HepG2 (cell line): ENCODE data around the gene THBS2. TPM values are rescaled to one million over a fixed set of nuclear protein-coding genes. Genes with fewer than 3 reads are reported as not detected.

Source experiments
- ATAC-seq: fragments of 200-7000 bp; cut with Tn5 transposase; 3 replicates; pipeline ENCODE4 v1.9.1; 2020; ENCODE audit warnings: mild to moderate bottlenecking, moderate library complexity
- BruUV-seq: library from RNA; stranded (reverse); fragments of 400-500 nt; replicated peaks from 2 replicates; lab custom pipeline; 2021; lab: Mats Ljungman, UMichigan
- CTCF ChIA-PET: fragments of 300-600 bp; formaldehyde crosslinking; extraction: SDS; loops from one replicate; lab custom pipeline; 2021; ENCODE audit warnings: low total read pairs, inconsistent platforms, low intra/inter-chr PET ratio; lab: Yijun Ruan, JAX
- POLR2A ChIA-PET: fragments of 350-600 bp; sonication (Branson Sonifier 250); formaldehyde crosslinking; loops from one replicate; lab custom pipeline; 2020; ENCODE audit warnings: antibody characterized with exemption, inconsistent platforms; lab: Yijun Ruan, JAX
- DNase-seq: peaks from one replicate; pipeline ENCODE4 v3.0.0-alpha.2; 2015; ENCODE audit warnings: low spot score
- FAIRE-seq: peaks from 3 replicates; lab custom pipeline; 2011; peaks lifted over from hg19 to GRCh38; lab: Jason Lieb, UNC
- H2AFZ ChIP-seq: one replicate; pipeline ENCODE4 v1.6.1; 2011; ENCODE audit warnings: low read length, inconsistent platforms
- H3K27ac ChIP-seq: fragments of 300-600 bp; 3 replicates; pipeline ENCODE4 v1.8.0; 2011; ENCODE audit warnings: mixed run types, mild to moderate bottlenecking, mixed read lengths, low read length, inconsistent platforms; ENCODE audit not compliant: insufficient read depth; ENCODE audit errors: extremely low read length
- H3K27me3 ChIP-seq, 2 experiments: fragments of 200-600 bp in 1 of 2; 2 replicates in 1 of 2; 3 replicates in 1 of 2; pipeline versions ENCODE4 v1.6.0 to v1.8.0; 2011; ENCODE audit warnings: low read length in 2 of 2, mild to moderate bottlenecking in 2 of 2, moderate library complexity in 2 of 2, inconsistent platforms in 1 of 2; ENCODE audit not compliant: insufficient read depth in 2 of 2, control insufficient read depth in 1 of 2
- H3K36me3 ChIP-seq, 2 experiments: fragments of 200-600 bp in 1 of 2; replicated peaks in 1 of 2; 2 replicates in 1 of 2; 3 replicates in 1 of 2; pipeline versions ENCODE4 v1.5.1 to v1.8.0; 2011; ENCODE audit warnings: low read length in 2 of 2, inconsistent platforms in 1 of 2; ENCODE audit not compliant: insufficient read depth in 2 of 2, control insufficient read depth in 1 of 2
- H3K4me1 ChIP-seq: 2 replicates; pipeline ENCODE4 v1.5.1; 2012; ENCODE audit warnings: low read length, inconsistent platforms; ENCODE audit not compliant: insufficient read depth
- H3K4me2 ChIP-seq: 2 replicates; pipeline ENCODE4 v1.6.0; 2011; ENCODE audit warnings: low read depth, low read length, inconsistent platforms
- H3K4me3 ChIP-seq, 3 experiments: fragments of 200-600 bp in 1 of 3; sonication (generic), shearing (Covaris generic) in 1 of 3; replicated peaks in 1 of 3; 2 replicates each; pipeline ENCODE4 v1.5.1; 2011 to 2016; ENCODE audit warnings: low read length in 3 of 3, inconsistent platforms in 2 of 3, low read depth in 2 of 3, mild to moderate bottlenecking in 2 of 3, control low read depth in 1 of 3, mixed read lengths in 1 of 3; ENCODE audit not compliant: insufficient read depth in 1 of 3
- H3K79me2 ChIP-seq: one replicate; pipeline ENCODE4 v1.6.1; 2011; ENCODE audit warnings: low read length, inconsistent platforms; ENCODE audit not compliant: insufficient read depth
- H3K9ac ChIP-seq: 2 replicates; pipeline ENCODE4 v1.6.0; 2011; ENCODE audit warnings: mild to moderate bottlenecking, low read depth, low read length, inconsistent platforms; ENCODE audit not compliant: insufficient read depth
- H3K9me3 ChIP-seq: 2 replicates; pipeline ENCODE4 v1.5.1; 2012; ENCODE audit warnings: mild to moderate bottlenecking, low read length
- H4K20me1 ChIP-seq: 2 replicates; pipeline ENCODE4 v1.6.0; 2011; ENCODE audit warnings: inconsistent platforms, mild to moderate bottlenecking, low read length, moderate library complexity; ENCODE audit not compliant: insufficient read depth
- FOXA1 ChIP-seq, 2 experiments: fragments of 450-650 bp in 1 of 2; sonication (generic) in 1 of 2; formaldehyde crosslinking in 1 of 2; IDR thresholded peaks; 2 replicates each; pipeline versions ENCODE4 v1.4.0 to v1.6.1; 2016 to 2020; ENCODE audit warnings: missing genetic modification reagents in 1 of 2
- FOXP1 ChIP-seq, 2 experiments: fragments of 450-650 bp in 1 of 2; IDR thresholded peaks; 2 replicates each; pipeline ENCODE4 v1.6.1; 2017 to 2018; ENCODE audit warnings: antibody characterized with exemption in 1 of 2
- KAT8 ChIP-seq: IDR thresholded peaks from 2 replicates; pipeline ENCODE4 v1.6.1; 2016; ENCODE audit warnings: missing genetic modification reagents, missing compliant biosample characterization
- LCORL ChIP-seq, 2 experiments: fragments of 450-650 bp in 1 of 2; sonication (generic) in 1 of 2; formaldehyde crosslinking in 1 of 2; IDR thresholded peaks; 2 replicates each; pipeline versions ENCODE4 v1.5.0 to v1.6.1; 2017 to 2020; ENCODE audit warnings: antibody characterized with exemption in 1 of 2, missing genetic modification reagents in 1 of 2
- MYC ChIP-seq: sonication (generic); formaldehyde crosslinking; IDR thresholded peaks from 2 replicates; pipeline ENCODE4 v1.9.0; 2021; ENCODE audit warnings: missing genetic modification reagents, borderline replicate concordance
- NONO ChIP-seq, 2 experiments: fragments of 450-650 bp in 1 of 2; sonication (generic) in 1 of 2; formaldehyde crosslinking in 1 of 2; IDR thresholded peaks in 1 of 2; conservative IDR thresholded peaks in 1 of 2; 2 replicates each; pipeline versions ENCODE4 v1.6.1 to v1.8.0; 2017 to 2022; ENCODE audit warnings: mild to moderate bottlenecking in 1 of 2, missing genetic modification reagents in 1 of 2, moderate library complexity in 1 of 2
- PAF1 ChIP-seq: IDR thresholded peaks from 2 replicates; pipeline ENCODE4 v1.6.1; 2016; ENCODE audit warnings: missing genetic modification reagents, missing compliant biosample characterization
- PAX8 ChIP-seq: sonication (generic); formaldehyde crosslinking; IDR thresholded peaks from 2 replicates; pipeline ENCODE4 v1.8.0; 2022; ENCODE audit warnings: mild to moderate bottlenecking, missing genetic modification reagents, borderline replicate concordance
- SOX6 ChIP-seq, 2 experiments: fragments of 450-650 bp in 1 of 2; sonication (generic) in 1 of 2; formaldehyde crosslinking in 1 of 2; IDR thresholded peaks; 2 replicates each; pipeline versions ENCODE4 v1.4.0 to v1.6.1; 2017 to 2020; ENCODE audit warnings: antibody characterized with exemption in 1 of 2, mild to moderate bottlenecking in 1 of 2, missing genetic modification reagents in 1 of 2
- SP1 ChIP-seq, 2 experiments: fragments of 450-650 bp in 1 of 2; sonication (generic) in 1 of 2; formaldehyde crosslinking in 1 of 2; IDR thresholded peaks; 2 replicates each; pipeline versions ENCODE4 v1.4.0 to v1.6.1; 2016 to 2020; ENCODE audit warnings: missing genetic modification reagents in 1 of 2
- STAG1 ChIP-seq: sonication (generic); formaldehyde crosslinking; IDR thresholded peaks from 2 replicates; pipeline ENCODE4 v1.4.0; 2020; ENCODE audit warnings: missing genetic modification reagents
- ZNF282 ChIP-seq: fragments of 450-650 bp; IDR thresholded peaks from 2 replicates; pipeline ENCODE4 v1.6.1; 2018; ENCODE audit not compliant: partially characterized antibody
- ZNF33B ChIP-seq: sonication (generic); formaldehyde crosslinking; IDR thresholded peaks from 2 replicates; pipeline ENCODE4 v1.5.1; 2020; ENCODE audit warnings: mild to moderate bottlenecking, missing genetic modification reagents
- ZNF598 ChIP-seq: sonication (generic); formaldehyde crosslinking; IDR thresholded peaks from 2 replicates; pipeline ENCODE4 v1.5.1; 2020; ENCODE audit warnings: mild to moderate bottlenecking, missing genetic modification reagents, borderline replicate concordance
- ZNF607 ChIP-seq: sonication (generic); formaldehyde crosslinking; IDR thresholded peaks from 2 replicates; pipeline ENCODE4 v1.5.1; 2020; ENCODE audit warnings: missing genetic modification reagents, mild to moderate bottlenecking, borderline replicate concordance
- ZNF746 ChIP-seq: sonication (generic); formaldehyde crosslinking; IDR thresholded peaks from 2 replicates; pipeline ENCODE4 v1.8.0; 2022; ENCODE audit warnings: mild to moderate bottlenecking, missing genetic modification reagents
- ZNF83 ChIP-seq: sonication (generic); formaldehyde crosslinking; IDR thresholded peaks from 2 replicates; pipeline ENCODE4 v1.4.0; 2020; ENCODE audit warnings: missing genetic modification reagents, mild to moderate bottlenecking, borderline replicate concordance
- WGBS: methylation state at CpG from one replicate; pipeline ENCODE4 v1.1.6; 2017; ENCODE audit warnings: low lambda C conversion rate; 5-methylcytosine and 5-hydroxymethylcytosine counted together
- in situ Hi-C: cut with HindIII; loops from 2 replicates; pipeline ENCODE4 v1.10.0; 2017; ENCODE audit warnings: low pct_unique_long_range_greater_than_20kb; ENCODE audit not compliant: extremely low pct_ligation_motif_present
- intact Hi-C: fragments of 100-400 bp; cut with micrococcal nuclease; formaldehyde crosslinking; loops from one replicate; pipeline ENCODE4 v1.10.0; 2022; ENCODE audit not compliant: unreplicated experiment
- polyA plus RNA-seq, 8 experiments: library from polyadenylated mRNA; depleted of rRNA in 3 of 8; stranded (reverse) in 7 of 8; unstranded in 1 of 8; fragments of >200 nt; fragmentation: Illumina TruSeq in 4 of 8; extraction: Trizol in 4 of 8; gene quantifications; 2 replicates each; pipeline versions ENCODE4 v1.2.1 to v1.2.3, GENCODE V29; 2011 to 2016; ENCODE audit warnings: low read depth in 4 of 8, missing spikeins in 1 of 8, mixed read lengths in 1 of 8; ENCODE audit not compliant: insufficient read depth in 1 of 8
- total RNA-seq, 5 experiments: library from RNA; depleted of rRNA; stranded (reverse); fragments of >200 nt; fragmentation: Illumina TruSeq; extraction: Trizol; gene quantifications; 2 replicates each; pipeline ENCODE4 v1.2.3, GENCODE V29; 2016; ENCODE audit warnings: low read depth in 1 of 5
- TF ChIP-seq, protein P1 (sequence below): fragments of 450-650 bp; IDR thresholded peaks from 2 replicates; pipeline ENCODE4 v1.6.1; 2016

Gene THBS2
- total and polyA plus RNA-seq, 2 of the 13 experiments (the other 11 are each of a cell fraction or from before 2014, with no cell fraction given): 0.12 to 0.15 TPM

DNA sequence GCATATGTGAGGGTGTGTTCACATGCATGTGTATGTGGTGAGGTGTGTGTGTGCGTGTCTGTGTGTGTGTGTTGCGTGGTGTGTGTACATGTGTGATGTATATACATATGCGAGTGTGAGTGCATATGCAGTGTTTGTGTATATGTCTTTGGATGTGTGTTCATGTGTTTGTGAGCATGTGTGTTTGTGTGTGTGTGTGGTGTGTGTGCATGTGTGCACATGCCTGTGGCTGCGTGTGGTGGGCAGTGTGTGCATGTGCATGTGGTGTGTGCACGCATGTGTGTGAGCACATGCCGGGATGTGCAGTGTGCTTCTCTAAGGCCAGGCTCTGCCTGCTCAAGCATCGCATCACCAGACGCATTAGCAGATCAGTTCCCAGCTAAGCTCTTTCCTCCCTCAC is 5.7 kb downstream of the THBS2 start:
- intact Hi-C loops: no loop called here
- no TSS peak for BruUV-seq
- no peak overlapping the region for H2AFZ ChIP-seq
- peak; percentile 4 for FAIRE-seq
- H3K79me2 ChIP-seq: no peaks in the 10 kb centered on the region
- WGBS: 56% methylated on average over 7 of the region's 8 CpGs
- H3K4me2 ChIP-seq: no peak overlapping the region
- no peaks in the 10 kb centered on the region for H3K36me3 ChIP-seq
- no peaks in the 10 kb centered on the region for H4K20me1 ChIP-seq
- in situ Hi-C loops: no loop called here
- H3K4me1 ChIP-seq: 0 out of 2 replicates have a peak, but pooled peaks cover 7% of the 10 kb centered on the region
- H3K9me3 ChIP-seq: no peaks in the 10 kb centered on the region
- no peak for ATAC-seq
- no peak overlapping the region for H3K27ac ChIP-seq
- H3K27me3 ChIP-seq: peaks cover 9 to 37% of the 10 kb centered on the region in 2 experiments; a peak in 4 of 5 replicates
- no peak overlapping the region for H3K4me3 ChIP-seq
- TF ChIP-seq ZNF282 (peak; percentile 27), STAG1 (CRISPR knock-in tag) (no peak), FOXP1 (IDR thresholded peaks at IDR 0.05) (peak; percentile 19; the same call in 1 of the 2 replicates), FOXP1 (CRISPR knock-in tag; IDR thresholded peaks at IDR 0.05) (no peak), MYC (CRISPR knock-in tag) (no peak), ZNF33B (no peak)
- TF ChIP-seq, protein P1, sequence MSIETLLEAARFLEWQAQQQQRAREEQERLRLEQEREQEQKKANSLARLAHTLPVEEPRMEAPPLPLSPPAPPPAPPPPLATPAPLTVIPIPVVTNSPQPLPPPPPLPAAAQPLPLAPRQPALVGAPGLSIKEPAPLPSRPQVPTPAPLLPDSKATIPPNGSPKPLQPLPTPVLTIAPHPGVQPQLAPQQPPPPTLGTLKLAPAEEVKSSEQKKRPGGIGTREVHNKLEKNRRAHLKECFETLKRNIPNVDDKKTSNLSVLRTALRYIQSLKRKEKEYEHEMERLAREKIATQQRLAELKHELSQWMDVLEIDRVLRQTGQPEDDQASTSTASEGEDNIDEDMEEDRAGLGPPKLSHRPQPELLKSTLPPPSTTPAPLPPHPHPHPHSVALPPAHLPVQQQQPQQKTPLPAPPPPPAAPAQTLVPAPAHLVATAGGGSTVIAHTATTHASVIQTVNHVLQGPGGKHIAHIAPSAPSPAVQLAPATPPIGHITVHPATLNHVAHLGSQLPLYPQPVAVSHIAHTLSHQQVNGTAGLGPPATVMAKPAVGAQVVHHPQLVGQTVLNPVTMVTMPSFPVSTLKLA: peak; percentile 76
- H3K9ac ChIP-seq: no peak overlapping the region
- no peak for DNase-seq
- POLR2A ChIA-PET: no interaction called here
- CTCF ChIA-PET: no interaction called here

DNA sequence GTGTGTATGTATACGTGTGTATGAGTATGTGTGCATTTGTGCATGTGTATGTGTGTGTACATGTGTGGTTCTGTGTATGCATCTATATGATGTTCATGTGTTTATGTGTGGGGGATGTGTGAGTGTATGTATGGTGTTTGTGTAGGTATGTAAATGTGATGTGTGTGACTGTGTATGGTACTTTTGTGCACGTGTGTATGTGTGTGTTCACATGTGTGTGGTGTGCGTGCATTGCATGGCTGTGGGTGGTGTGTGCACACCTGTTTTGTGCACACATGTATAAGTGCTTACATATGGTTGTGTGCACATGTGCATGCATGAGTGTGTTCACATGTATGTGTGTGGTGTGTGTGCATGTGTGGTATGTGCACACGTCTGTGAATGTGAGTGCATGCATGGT is 6.2 kb downstream of the THBS2 start:
- BruUV-seq: no TSS peak
- H3K79me2 ChIP-seq: no peaks in the 10 kb centered on the region
- TF ChIP-seq PAX8 (no peak), ZNF83 (CRISPR knock-in tag) (no peak), ZNF598 (CRISPR knock-in tag) (no peak), FOXA1 (IDR thresholded peaks at IDR 0.05) (no peak), FOXA1 (CRISPR knock-in tag; IDR thresholded peaks at IDR 0.05) (no peak), ZNF607 (no peak), PAF1 (no peak), KAT8 (no peak), SOX6 (IDR thresholded peaks at IDR 0.05) (0 out of 2 replicates have a peak, but pooled peaks have one; percentile 12), SOX6 (CRISPR knock-in tag; IDR thresholded peaks at IDR 0.05) (no peak), LCORL (IDR thresholded peaks at IDR 0.05) (no peak), LCORL (CRISPR knock-in tag; IDR thresholded peaks at IDR 0.05) (no peak), NONO (IDR thresholded peaks at IDR 0.05) (no peak), NONO (CRISPR knock-in tag; conservative IDR thresholded peaks at IDR 0.05) (0 out of 2 replicates have a peak, but pooled peaks have one; percentile 21), SP1 (IDR thresholded peaks at IDR 0.05) (no peak), SP1 (CRISPR knock-in tag; IDR thresholded peaks at IDR 0.05) (no peak), ZNF746 (CRISPR knock-in tag) (no peak), ZNF282 (peak; percentile 41)

More for the DNA sequence above, 6.2 kb downstream of the THBS2 start:
- 45% methylated on average over 4 of the region's 4 CpGs for WGBS
- H2AFZ ChIP-seq: no peak overlapping the region
- intact Hi-C loops: no loop called here
- H3K9ac ChIP-seq: no peak overlapping the region
- 0 out of 2 replicates have a peak, but pooled peaks cover 7% of the 10 kb centered on the region for H3K4me1 ChIP-seq
- POLR2A ChIA-PET: no interaction called here
- H3K27ac ChIP-seq: no peak overlapping the region
- H3K9me3 ChIP-seq: no peaks in the 10 kb centered on the region
- no peak overlapping the region for H3K4me3 ChIP-seq
- no peak for FAIRE-seq
- no peaks in the 10 kb centered on the region for H4K20me1 ChIP-seq
- H3K27me3 ChIP-seq: peaks cover 7 to 31% of the 10 kb centered on the region in 2 experiments; a peak in 4 of 5 replicates
- DNase-seq: no peak
- H3K36me3 ChIP-seq: no peaks in the 10 kb centered on the region
- in situ Hi-C loops: no loop called here
- CTCF ChIA-PET: no interaction called here
- ATAC-seq: no peak
- H3K4me2 ChIP-seq: no peak overlapping the region
